RPMI8226 (cell line): ENCODE measurements around the gene FLII.
"Not testable (repeated sequence)": the region's sequence is repeated elsewhere in the genome, so short reads cannot be mapped to it uniquely, and the experiment has no call there.

ENCODE experiments used
- DNase-seq: peaks from one replicate; pipeline ENCODE4 v3.0.0-alpha.2; 2015

The FLII gene

GRCh38 chr17:18238299-18238698 lies 20.2 kb downstream of the FLII start:
- no peak for DNase-seq

GRCh38 chr17:18237461-18237860 lies 21.1 kb downstream of the FLII start:
- no peak for DNase-seq

GRCh38 chr17:18236494-18236893 lies 22.0 kb downstream of the FLII start:
- no peak for DNase-seq

GRCh38 chr17:18235743-18236256 lies 22.7 kb downstream of the FLII start:
- no peak for DNase-seq

GRCh38 chr17:18234853-18235380 lies 23.6 kb downstream of the FLII start:
- no peak for DNase-seq

- no peak for DNase-seq
Observed at GRCh38 chr17:18233803-18234518, 24.6 kb downstream of the FLII start.

- no peak for DNase-seq
Observed at GRCh38 chr17:18231164-18231563, 27.4 kb downstream of the FLII start.

- DNase-seq, result no peak
Observed at GRCh38 chr17:18230288-18231141, 28.0 kb downstream of the FLII start.

- DNase-seq, result no peak
Observed at GRCh38 chr17:18229771-18230170, 28.8 kb downstream of the FLII start.

GRCh38 chr17:18229254-18229653 lies 29.3 kb downstream of the FLII start:
- DNase-seq, result no peak

- no peak for DNase-seq
Observed at GRCh38 chr17:18228176-18228682, 30.3 kb downstream of the FLII start.

GRCh38 chr17:18227635-18228034 lies 30.9 kb downstream of the FLII start:
- no peak for DNase-seq

- no peak for DNase-seq
Observed at GRCh38 chr17:18226284-18226945, 32.1 kb downstream of the FLII start.

GRCh38 chr17:18225642-18226283 lies 32.8 kb downstream of the FLII start:
- no peak for DNase-seq

- DNase-seq, result peak; percentile 99
Observed at GRCh38 chr17:18225121-18225641, 33.4 kb downstream of the FLII start, which contains the start of gene LLGL1. Gene LLGL1, plus strand, starts transcription at chr17:18225635. Its CDS starts 48 bp downstream, at chr17:18225683.

- no peak for DNase-seq
Observed at GRCh38 chr17:18224387-18225120, 34.0 kb downstream of the FLII start.

GRCh38 chr17:18224053-18224386 lies 34.5 kb downstream of the FLII start:
- no peak for DNase-seq

GRCh38 chr17:18218756-18219415 lies 39.7 kb downstream of the FLII start:
- DNase-seq, result no peak

GRCh38 chr17:18217412-18218015 lies 41.0 kb downstream of the FLII start:
- peak; percentile 83 for DNase-seq

- not testable (repeated sequence) for DNase-seq
Observed at GRCh38 chr17:18216906-18217305, 41.6 kb downstream of the FLII start.
